K562 (cell line): Measurements from ENCODE around the gene DELE1. TPM values are rescaled to one million over a fixed set of nuclear protein-coding genes. Genes with fewer than 3 reads are reported as not detected.

Experiments
- ARID3A ChIP-seq: IDR thresholded peaks from 2 replicates; pipeline ENCODE4 v1.6.1; 2012; ENCODE audit warnings: low read depth, low read length, improper control_type of control experiment, borderline replicate concordance
- CBX2 ChIP-seq: fragments of 200-600 bp; sonication (generic); IDR thresholded peaks from one replicate; pipeline ENCODE4 v1.6.1; 2012; ENCODE audit warnings: mild to moderate bottlenecking, low read length, inconsistent platforms; ENCODE audit not compliant: insufficient read depth, poor library complexity, severe bottlenecking
- DLX4 ChIP-seq: fragments of 250-450 bp; sonication (Bioruptor Pico); IDR thresholded peaks from 2 replicates; pipeline ENCODE4 v1.6.1; 2021; ENCODE audit warnings: mild to moderate bottlenecking
- ERF ChIP-seq: fragments of 450-650 bp; formaldehyde crosslinking; IDR thresholded peaks from 2 replicates; pipeline ENCODE4 v1.4.0; 2020; ENCODE audit warnings: mild to moderate bottlenecking, mixed read lengths
- GTF2F1 ChIP-seq: IDR thresholded peaks from 2 replicates; pipeline ENCODE4 v1.6.1; 2011; ENCODE audit warnings: low read depth, low read length, improper control_type of control experiment
- L3MBTL2 ChIP-seq: fragments of 450-650 bp; IDR thresholded peaks from 2 replicates; pipeline ENCODE4 v1.6.1; 2016; ENCODE audit warnings: mild to moderate bottlenecking, moderate library complexity
- LARP7 ChIP-seq: fragments of 450-650 bp; IDR thresholded peaks from 2 replicates; pipeline ENCODE4 v1.6.1; 2016
- MECOM ChIP-seq: fragments of 250-450 bp; sonication (Bioruptor Pico); IDR thresholded peaks from 2 replicates; pipeline ENCODE4 v1.8.0; 2022; ENCODE audit warnings: inconsistent platforms
- NCOA1 ChIP-seq: fragments of 450-650 bp; IDR thresholded peaks from 2 replicates; pipeline ENCODE4 v1.6.1; 2016; ENCODE audit warnings: low read depth
- NONO ChIP-seq, 2 experiments: fragments of 200-400 bp in 1 of 2; fragments of 450-650 bp in 1 of 2; formaldehyde crosslinking in 1 of 2; IDR thresholded peaks; 2 replicates each; pipeline ENCODE4 v1.6.1; 2017; ENCODE audit warnings: low read depth in 2 of 2, mild to moderate bottlenecking in 2 of 2, moderate library complexity in 2 of 2, low read length in 1 of 2
- PCBP1 ChIP-seq: fragments of 200-400 bp; formaldehyde crosslinking; IDR thresholded peaks from 2 replicates; pipeline ENCODE4 v1.6.1; 2018; ENCODE audit warnings: mild to moderate bottlenecking, low read depth, low read length; ENCODE audit not compliant: poor library complexity, severe bottlenecking
- PHF20 ChIP-seq: fragments of 450-650 bp; IDR thresholded peaks from 2 replicates; pipeline ENCODE4 v1.6.1; 2018; ENCODE audit not compliant: partially characterized antibody
- PHTF2 ChIP-seq: fragments of 250-450 bp; sonication (Bioruptor Pico); IDR thresholded peaks from 2 replicates; pipeline ENCODE4 v1.5.0; 2021; ENCODE audit warnings: mild to moderate bottlenecking
- POLR2B ChIP-seq: fragments of 450-650 bp; IDR thresholded peaks from 2 replicates; pipeline ENCODE4 v1.6.1; 2018; ENCODE audit warnings: low read depth; ENCODE audit not compliant: partially characterized antibody
- RB1 ChIP-seq: fragments of 450-650 bp; IDR thresholded peaks from 2 replicates; pipeline ENCODE4 v1.6.1; 2017; ENCODE audit warnings: low read depth, mild to moderate bottlenecking
- TAF1 ChIP-seq: IDR thresholded peaks from 2 replicates; pipeline ENCODE4 v1.6.1; 2011; ENCODE audit warnings: mild to moderate bottlenecking, low read length, moderate library complexity; ENCODE audit not compliant: insufficient read depth, control insufficient read depth, severe bottlenecking; ENCODE audit errors: extremely low read depth
- TEAD4 ChIP-seq, 2 experiments: sonication (generic) in 1 of 2; formaldehyde crosslinking in 1 of 2; IDR thresholded peaks; 2 replicates each; pipeline versions ENCODE4 v1.6.1 to v1.8.0; 2012 to 2022; ENCODE audit warnings: borderline replicate concordance in 1 of 2, inconsistent platforms in 1 of 2, low read length in 1 of 2, mild to moderate bottlenecking in 1 of 2, missing genetic modification reagents in 1 of 2
- TRIM24 ChIP-seq, 2 experiments: fragments of 450-650 bp; IDR thresholded peaks; 2 replicates each; pipeline ENCODE4 v1.6.1; 2016
- USF1 ChIP-seq: sonication (generic); formaldehyde crosslinking; IDR thresholded peaks from 2 replicates; pipeline ENCODE4 v1.9.0; 2022; ENCODE audit warnings: mild to moderate bottlenecking, missing genetic modification reagents
- YBX1 ChIP-seq: fragments of 450-650 bp; IDR thresholded peaks from 2 replicates; pipeline ENCODE4 v1.7.1; 2016; ENCODE audit warnings: mild to moderate bottlenecking
- ZKSCAN8 ChIP-seq: fragments of 200-800 bp; sonication (Bioruptor generic); IDR thresholded peaks from 2 replicates; pipeline ENCODE4 v1.6.1; 2016; ENCODE audit warnings: missing genetic modification characterization, missing compliant biosample characterization
- ZNF143 ChIP-seq: sonication (generic); formaldehyde crosslinking; IDR thresholded peaks from 2 replicates; pipeline ENCODE4 v1.9.0; 2022; ENCODE audit warnings: mild to moderate bottlenecking, missing genetic modification reagents
- ZNF551 ChIP-seq: fragments of 250-450 bp; sonication (Bioruptor Pico); IDR thresholded peaks from 2 replicates; pipeline ENCODE4 v1.5.0; 2021; ENCODE audit warnings: mild to moderate bottlenecking, moderate library complexity
- ZNF764 ChIP-seq: fragments of 250-450 bp; sonication (Bioruptor Pico); IDR thresholded peaks from 2 replicates; pipeline ENCODE4 v1.4.0; 2020; ENCODE audit warnings: low read depth, mild to moderate bottlenecking, moderate library complexity
- polyA plus RNA-seq, 8 experiments: library from polyadenylated mRNA; depleted of rRNA in 4 of 8; stranded (reverse) in 5 of 8; unstranded in 3 of 8; fragments of >200 nt; fragmentation: Nextera tagmentation in 2 of 8; fragmentation: Illumina TruSeq in 1 of 8; extraction: Ambion mirVana in 2 of 8; extraction: Trizol in 1 of 8; gene quantifications; 2 replicates each; pipeline versions ENCODE4 v1.2.1 to v1.2.3, GENCODE V29; 2011 to 2014; ENCODE audit warnings: inconsistent platforms in 1 of 8, missing spikeins in 1 of 8
- total RNA-seq, 7 experiments: library from RNA; depleted of rRNA in 6 of 7; stranded (reverse); fragments of >200 nt in 6 of 7; fragmentation: Illumina TruSeq in 2 of 7; extraction: Trizol in 2 of 7; gene quantifications; 2 replicates each; pipeline versions ENCODE4 v1.2.1 to v1.2.3, GENCODE V29; 2011 to 2021; ENCODE audit warnings: low replicate concordance in 1 of 7

Gene DELE1
- total and polyA plus RNA-seq, 9 of the 15 experiments (the other 6 are each of a cell fraction or from before 2014, with no cell fraction given): 16.6 to 74.4 (median 49.8) TPM

- TF ChIP-seq DLX4 (CRISPR knock-in tag) (no peak), MECOM (CRISPR knock-in tag) (0 out of 2 replicates have a peak, but pooled peaks have one; percentile 11), PHF20 (peak; percentile 83), CBX2 (no peak), LARP7 (peak; percentile 69; the same call in 1 of the 2 replicates), TAF1 (peak; percentile 94), TEAD4 (IDR thresholded peaks at IDR 0.05; ENCODE audit: low read length) (no peak), TEAD4 (CRISPR knock-in tag; IDR thresholded peaks at IDR 0.05; ENCODE audit: borderline replicate concordance) (no peak), ARID3A (no peak), ZNF551 (CRISPR knock-in tag) (no peak), ERF (CRISPR knock-in tag) (no peak; the same call in 1 of the 2 replicates), POLR2B (peak; percentile 95), TRIM24 (IDR thresholded peaks at IDR 0.05) (peak in 1 of 2 experiments; percentile 67; a peak in 2 of 4 replicates), ZNF143 (CRISPR knock-in tag) (no peak), NONO (IDR thresholded peaks at IDR 0.05; ENCODE audit: low read depth in 2 of 2, low read length in 1 of 2) (peak; percentile 18 to 67; a peak in 2 of 4 replicates), YBX1 (no peak), RB1 (peak; percentile 79), GTF2F1 (peak; percentile 67), ZNF764 (no peak), PCBP1 (peak; percentile 55), PHTF2 (CRISPR knock-in tag) (no peak), L3MBTL2 (peak; percentile 62), ZKSCAN8 (CRISPR knock-in tag) (no peak), NCOA1 (peak; percentile 72), USF1 (CRISPR knock-in tag) (peak; percentile 71)
These were observed 45.4 kb downstream of the DELE1 start, which contains the start of gene RNF14 (continued) for GRCh38 chr5:141968914-141969608.
